Activated T-cell treated with anti-CD3 and anti-CD28 coated beads, Interleukin-2, amount 50 U/mL, for 1 hour (primary cell): ENCODE results near the gene IFITM10.

Source experiments
- DNase-seq: peaks from one replicate; pipeline ENCODE4 v3.0.0-alpha.2; 2020

IFITM10 gene

DNA sequence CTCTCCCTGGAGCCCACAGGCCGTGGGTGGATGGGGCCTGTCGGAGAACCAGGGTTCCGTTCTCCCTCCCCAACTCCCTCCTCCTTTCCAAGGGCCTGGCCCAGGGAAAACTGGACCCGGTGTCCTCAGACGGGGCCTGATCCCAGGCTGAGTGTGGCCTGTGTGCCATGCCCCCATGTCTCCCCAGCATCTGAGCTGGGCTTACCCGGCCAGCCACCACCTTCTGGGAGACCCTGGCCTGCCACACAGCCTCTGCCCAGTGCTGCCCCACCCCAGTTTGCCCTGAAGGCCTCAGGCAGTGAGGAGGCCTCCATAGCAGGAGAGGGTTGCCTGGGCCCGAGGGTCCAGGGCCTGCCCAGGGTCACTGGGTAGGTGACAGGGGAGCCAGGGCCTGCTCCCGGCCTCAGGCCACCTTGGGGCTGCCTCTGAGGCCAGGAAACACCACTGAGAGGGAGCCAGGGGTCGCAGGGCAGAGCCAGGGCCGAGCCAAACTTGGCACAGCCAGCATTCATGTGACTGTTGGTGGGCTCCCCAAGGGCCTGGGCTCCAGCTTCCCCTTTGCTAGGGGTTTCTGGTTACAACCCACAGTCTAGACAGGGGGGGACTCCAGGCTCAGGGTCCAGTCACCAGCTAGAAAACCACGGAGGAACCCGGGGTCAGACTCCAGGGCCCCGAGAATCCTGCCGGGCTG is 590 bp upstream of the IFITM10 start:
- no peak for DNase-seq

GRCh38 chr11:1749395-1750351 is 722 bp downstream of the IFITM10 start:
- DNase-seq = no peak

DNA sequence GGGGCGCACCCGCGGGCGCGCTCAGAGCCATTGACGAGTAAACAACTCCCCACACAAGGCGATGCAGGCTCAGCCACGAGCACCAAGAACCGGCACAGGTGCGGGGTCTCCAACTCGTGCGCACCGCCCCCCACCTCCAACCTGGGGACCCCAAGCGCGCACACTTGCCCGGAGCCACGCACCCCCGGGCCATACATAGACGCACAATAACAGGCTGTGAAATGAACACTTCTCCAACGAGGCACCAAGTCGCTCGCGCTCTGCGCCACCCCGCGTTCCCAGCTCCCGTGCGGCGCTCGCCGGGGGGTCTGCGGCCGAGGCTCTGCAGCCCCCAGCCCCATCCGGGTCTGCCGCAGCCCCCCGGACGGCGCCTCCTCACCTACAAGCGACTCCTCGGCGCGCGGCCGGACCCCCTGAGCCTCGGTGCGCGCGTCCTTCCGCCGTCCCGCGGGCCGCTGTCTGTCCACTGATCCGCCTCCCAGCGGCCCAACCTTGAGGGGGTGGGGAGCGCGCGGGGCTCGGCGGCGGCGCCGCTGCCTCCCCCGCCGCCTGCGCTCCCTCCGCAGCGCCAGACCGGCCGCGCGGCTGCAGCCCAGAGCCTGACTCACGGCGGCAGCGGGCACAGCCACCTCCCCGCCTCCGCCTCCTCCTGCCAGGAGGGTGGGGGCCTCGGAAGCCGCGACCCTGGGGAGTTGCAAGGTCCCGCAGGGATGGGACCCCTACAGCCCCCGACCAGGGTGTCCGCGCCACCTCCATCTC is 1.6 kb downstream of the IFITM10 start:
- DNase-seq = no peak

DNA sequence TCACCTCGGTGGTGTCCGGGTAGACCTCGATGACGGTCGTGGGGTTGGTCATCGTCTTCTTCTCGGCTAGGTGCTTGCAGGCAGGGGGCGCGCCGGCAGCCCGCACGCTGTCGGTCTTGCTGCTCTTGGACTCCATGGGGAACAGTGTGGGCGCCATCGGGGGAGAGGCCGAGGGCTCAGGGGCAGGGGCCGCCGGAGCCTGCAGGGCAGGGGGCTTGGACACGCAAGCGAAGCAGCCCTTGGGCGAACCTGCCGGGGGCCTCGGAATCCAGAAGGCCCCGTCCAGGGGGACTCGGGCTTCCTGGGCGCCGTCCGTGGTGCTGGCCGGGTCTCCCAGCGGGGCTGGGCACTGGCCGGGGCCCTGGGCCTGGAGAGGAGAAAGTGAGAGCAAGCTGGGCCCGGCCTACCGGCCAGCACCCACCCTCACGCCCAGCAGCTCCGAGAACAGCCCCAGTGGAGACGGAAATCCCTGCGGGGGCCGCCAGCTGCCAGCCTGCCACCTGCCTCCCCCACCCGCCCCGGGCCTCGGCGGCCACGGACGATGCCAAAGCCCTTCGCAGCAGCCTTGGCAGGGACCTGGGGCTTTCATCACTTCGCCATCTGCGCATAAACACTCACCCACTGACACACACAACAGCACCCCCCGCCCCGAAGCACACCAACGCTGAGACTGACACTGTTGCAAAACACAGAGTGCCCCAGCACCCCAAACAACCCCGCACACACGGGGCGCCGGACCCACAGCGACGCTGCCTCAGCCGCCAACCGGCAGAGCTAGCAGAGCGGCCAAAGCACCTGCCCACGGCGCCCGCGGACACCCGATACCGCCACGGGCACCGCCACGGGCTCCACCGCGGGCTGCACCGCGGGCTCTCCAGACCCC is 2.4 kb downstream of the IFITM10 start:
- DNase-seq = no peak

DNA sequence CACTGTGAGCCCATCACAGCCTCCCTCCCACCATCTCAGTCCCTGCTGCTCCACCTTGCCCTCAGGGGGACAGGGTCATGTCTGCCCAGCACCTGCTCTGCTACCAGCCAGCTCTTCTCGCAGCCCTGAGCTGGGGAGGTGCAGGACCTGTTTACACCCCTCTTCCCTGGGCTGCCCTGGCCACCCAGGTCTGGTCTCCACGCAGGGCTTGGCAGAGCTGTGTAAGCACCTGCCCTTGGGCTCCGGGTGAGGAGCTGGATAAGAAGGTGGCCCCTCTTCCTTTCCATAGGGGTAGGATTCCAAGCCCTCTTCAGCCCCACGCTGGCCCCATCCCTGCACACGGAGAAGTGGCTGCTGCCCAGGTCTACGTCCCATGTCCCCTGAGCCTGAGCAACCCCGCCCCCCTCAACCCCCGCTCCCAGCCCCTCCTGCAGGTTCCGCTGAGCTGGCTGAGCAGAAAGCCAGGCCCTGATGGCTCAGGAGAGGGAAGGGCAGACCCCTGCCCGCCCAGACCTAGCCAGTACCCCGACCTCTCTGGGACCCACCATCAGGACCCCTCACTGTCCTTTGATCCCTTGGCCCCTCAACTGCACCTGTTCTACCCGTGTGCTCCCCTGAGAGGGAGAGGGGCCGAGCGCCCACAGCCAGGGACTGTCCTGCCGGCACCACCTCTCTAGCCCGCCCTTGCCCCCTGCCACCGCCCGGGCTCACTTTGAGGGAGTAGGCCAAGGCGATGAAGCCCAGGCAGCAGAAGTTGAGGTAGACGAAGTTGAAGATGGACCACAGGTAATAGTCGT is 3.2 kb downstream of the IFITM10 start:
- peak; percentile 12 for DNase-seq

DNA sequence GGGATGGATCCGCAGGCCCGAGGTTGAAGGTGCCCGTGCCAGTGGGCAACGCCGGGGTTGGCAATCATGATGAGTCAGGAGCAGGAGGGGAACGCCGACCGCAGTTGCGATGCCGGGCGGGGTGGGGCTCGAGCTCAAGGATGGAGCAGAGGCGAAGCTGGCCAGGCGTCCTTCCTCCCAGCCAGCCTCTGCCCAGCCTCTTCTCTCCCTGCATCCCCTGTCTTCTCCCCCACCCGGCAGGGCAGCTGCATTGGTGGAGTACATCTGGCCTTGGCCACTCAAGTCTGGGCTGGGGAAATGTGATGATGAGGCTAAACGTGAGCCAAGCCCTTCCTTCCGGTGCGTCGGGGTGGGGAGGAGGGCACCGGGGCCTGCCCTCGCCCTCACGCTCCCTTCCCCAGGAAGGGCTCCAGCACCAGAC is 3.9 kb downstream of the IFITM10 start:
- peak; percentile 10 for DNase-seq

DNA sequence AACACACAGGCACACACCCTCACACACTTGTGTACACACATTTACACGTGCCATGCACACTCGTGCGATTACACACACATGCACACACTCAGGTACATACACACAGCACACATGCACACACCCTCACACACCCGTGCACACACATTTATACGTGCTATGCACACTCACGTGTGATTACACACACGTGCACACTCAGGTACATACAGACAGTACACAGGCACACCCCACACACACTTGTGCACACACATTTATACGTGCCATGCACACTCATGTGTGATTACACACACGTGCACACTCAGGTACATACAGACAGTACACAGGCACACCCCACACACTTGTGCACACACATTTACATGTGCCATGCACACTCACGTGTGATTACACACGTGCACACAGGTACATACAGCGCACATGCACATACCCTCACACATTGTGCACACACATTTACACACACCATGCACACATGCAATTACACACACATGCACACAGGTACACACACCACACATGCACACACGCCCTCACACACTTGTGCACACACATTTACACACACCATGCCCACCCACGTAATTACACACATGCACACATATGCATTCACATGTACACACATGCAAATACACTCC is 4.6 kb downstream of the IFITM10 start:
- DNase-seq = no peak

DNA sequence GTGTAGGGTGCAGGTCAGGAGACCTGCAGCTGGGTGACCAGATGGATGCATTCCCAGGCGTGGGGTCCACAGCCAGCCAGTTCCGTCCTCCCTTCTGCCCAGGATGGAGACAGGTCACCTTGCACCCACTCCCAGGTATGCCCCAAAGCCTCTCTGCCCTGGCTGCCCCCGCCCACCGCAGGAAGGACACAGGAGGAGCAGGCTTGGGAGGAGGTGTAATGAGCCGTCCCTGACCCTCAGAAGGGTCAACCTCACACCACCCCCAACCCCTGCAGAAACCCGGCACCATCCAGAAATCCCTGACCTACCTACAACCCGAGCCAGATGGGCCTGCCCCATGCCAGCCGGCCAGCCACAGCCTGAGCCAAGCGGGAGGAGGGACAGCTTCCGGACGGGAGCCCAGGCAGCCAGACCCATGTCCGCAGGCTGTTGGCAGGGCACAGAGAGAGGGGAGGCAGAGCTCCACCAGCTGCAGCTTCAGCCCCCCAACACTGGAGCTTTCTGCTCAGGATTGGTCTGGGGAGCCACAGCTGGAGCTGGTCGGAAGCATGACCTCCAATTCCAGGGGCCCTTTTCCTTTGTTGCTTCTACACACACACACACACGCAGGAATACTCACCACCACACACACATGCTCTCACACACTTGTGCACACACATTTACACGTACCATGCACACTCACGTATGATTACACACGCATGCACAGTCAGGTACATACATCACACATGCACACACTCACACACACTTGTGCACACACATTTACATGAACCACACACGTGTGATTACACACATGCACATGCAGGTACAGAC is 5.3 kb downstream of the IFITM10 start:
- DNase-seq = peak; percentile 12

DNA sequence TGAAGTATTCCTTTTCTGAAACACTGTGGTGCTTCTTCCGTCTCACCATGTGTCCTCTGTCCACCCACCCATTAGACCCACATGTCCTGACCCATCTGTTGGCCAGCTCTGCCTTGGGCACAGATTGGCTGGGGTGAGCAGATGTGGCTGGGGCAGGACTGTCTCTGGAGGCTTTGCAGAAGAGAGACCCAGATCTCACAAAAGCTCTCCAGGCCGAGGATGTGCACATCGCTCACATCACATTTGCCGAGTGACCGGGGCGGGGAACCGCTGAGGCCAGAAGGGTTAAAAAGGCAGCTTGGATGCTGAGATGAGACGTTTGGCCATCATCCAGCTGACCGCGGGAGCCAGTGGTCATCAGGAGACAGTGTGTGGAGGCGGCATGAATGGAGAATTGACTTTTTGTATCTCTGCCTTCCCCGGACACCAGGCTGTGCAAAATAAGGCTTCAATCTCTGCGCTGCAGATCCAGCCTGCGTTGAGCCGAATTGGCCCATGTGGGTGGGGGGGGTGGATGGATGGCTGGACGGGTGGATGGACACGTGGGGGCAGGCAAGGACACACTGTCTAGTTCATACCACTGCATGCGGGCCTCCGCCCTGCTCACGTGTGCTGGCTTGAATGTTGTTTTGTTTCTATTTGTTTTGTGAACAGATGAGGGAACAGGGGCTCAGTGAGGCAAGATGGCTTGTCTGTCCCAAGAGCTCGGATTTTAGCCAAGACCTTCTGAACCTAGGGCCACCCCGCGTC is 6.1 kb downstream of the IFITM10 start:
- no peak for DNase-seq

GRCh38 chr11:1743585-1744136 is 6.7 kb downstream of the IFITM10 start:
- DNase-seq = no peak

- no peak for DNase-seq
Measured at GRCh38 chr11:1742869-1743584, 7.4 kb downstream of the IFITM10 start.

DNA sequence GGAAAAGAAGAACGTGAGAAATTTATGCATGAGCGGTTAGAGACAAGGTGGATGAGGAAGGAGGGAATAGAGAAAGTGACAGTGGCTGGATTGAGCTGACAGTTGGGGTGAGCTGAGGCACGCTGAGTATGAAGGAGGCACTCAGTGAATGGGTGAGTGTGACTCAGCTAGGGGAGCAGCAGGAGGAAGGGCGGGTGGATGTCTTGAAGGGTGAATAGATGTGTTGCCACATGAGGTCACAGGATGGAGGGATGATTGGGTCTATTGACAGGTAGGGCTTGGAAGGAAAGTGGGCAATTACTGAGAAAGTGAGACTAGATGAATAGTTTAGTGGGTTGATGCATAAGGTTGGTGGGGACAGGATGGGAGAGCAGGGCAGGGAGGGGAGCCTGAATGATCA is 8.0 kb downstream of the IFITM10 start:
- DNase-seq = no peak

DNA sequence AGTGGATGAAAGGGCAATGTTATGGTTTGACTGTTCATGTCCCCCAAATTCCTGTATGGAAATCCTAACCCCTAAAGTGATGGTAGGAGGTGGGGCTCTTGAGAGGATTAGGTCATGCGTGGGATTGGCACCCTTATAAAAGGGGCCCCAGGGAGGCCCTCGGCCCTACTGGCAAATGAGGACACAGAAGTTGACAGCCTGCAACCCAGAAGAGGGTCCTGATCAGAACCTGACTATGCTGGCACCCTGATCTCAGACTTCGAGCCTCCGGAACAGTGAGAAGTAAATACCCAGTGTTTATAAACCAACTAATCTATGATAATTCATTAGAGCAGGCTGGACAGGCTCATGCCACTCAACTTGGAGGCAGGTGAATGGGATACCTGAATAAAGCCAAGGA is 8.7 kb downstream of the IFITM10 start:
- DNase-seq = no peak

- no peak for DNase-seq
Measured at GRCh38 chr11:1740786-1741530, 9.4 kb downstream of the IFITM10 start.

- no peak for DNase-seq
Measured at GRCh38 chr11:1739576-1739975, 10.8 kb downstream of the IFITM10 start.

DNA sequence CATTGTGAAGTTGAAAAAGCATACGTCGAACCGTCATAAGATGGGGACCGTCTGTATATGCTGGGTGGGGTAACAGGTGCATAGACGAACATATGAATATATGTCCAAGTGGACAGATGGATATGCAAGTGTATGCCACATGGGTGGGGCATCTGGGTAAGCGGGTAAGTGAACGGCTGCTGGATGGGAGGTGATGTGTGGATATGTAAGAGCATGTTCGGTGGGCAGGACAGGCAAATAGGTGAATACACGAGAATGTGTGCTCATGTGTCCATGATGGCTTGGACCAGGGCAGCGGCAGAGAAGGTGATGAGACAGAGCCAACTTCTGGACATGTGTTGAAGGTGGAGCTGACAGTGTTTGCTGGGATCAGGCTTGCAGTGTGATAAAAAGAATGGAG is 12.0 kb downstream of the IFITM10 start:
- no peak for DNase-seq

- DNase-seq = no peak
Measured at GRCh38 chr11:1737080-1737757, 13.2 kb downstream of the IFITM10 start.
